NCI-H146 (cell line): ENCODE data around the gene DQX1.
"Not testable (repeated sequence)": the region's sequence is repeated elsewhere in the genome, so short reads cannot be mapped to it uniquely, and the experiment has no call there.

Experiments
- DNase-seq: peaks from one replicate; lab custom pipeline; 2025; lab: John Stamatoyannopoulos, UW

DQX1 gene, protein sequence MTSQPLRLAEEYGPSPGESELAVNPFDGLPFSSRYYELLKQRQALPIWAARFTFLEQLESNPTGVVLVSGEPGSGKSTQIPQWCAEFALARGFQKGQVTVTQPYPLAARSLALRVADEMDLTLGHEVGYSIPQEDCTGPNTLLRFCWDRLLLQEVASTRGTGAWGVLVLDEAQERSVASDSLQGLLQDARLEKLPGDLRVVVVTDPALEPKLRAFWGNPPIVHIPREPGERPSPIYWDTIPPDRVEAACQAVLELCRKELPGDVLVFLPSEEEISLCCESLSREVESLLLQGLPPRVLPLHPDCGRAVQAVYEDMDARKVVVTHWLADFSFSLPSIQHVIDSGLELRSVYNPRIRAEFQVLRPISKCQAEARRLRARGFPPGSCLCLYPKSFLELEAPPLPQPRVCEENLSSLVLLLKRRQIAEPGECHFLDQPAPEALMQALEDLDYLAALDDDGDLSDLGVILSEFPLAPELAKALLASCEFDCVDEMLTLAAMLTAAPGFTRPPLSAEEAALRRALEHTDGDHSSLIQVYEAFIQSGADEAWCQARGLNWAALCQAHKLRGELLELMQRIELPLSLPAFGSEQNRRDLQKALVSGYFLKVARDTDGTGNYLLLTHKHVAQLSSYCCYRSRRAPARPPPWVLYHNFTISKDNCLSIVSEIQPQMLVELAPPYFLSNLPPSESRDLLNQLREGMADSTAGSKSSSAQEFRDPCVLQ

DNA sequence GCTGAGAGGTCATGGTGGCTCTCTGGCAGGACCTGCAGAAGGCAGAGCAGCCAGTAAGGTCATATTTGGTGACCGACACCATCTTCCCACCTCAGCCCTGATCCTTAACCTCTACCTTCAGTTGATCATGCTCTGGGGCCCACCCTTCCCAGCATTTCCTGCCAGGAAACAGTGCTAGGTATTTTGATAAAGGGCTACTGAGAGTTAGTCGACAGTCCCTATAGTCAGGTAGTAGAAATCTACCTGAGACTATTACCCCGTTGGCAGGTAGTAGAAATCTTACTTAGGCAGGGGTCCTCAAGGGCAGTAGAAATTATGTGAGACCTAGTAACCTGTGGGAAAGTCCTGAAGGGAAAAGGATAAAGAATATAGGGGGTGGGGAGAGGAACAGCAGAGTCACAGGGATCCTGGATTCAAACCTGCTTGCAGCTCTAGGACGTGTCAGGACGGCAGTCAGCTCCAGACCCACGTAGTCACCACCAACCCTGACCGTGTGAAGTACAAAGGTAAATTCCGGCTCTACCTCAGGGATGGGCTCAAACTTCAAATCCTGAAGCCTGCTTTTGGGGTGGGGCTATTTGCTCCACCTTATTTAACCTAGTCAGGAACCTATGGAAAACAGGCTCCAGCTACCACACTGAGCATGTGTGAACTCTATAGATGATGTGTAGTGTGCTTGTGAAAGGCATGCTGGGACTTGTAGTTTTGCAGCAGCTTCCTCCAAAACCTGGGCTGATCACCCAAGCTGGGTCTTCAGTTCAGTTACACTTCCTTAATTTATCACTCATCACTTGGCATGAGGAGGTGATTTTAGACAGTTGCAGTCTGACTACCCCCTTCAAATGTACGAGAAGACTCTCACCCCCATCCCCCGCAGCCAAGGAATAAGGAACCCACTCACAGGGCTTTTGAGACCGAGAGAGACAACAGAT is at the start of gene DQX1:
TSS of gene DQX1 (minus strand) at position 515 of the 932 bp plus-strand sequence. CDS start at position 13, 502 bp downstream.
- DNase-seq: no peak

DNA sequence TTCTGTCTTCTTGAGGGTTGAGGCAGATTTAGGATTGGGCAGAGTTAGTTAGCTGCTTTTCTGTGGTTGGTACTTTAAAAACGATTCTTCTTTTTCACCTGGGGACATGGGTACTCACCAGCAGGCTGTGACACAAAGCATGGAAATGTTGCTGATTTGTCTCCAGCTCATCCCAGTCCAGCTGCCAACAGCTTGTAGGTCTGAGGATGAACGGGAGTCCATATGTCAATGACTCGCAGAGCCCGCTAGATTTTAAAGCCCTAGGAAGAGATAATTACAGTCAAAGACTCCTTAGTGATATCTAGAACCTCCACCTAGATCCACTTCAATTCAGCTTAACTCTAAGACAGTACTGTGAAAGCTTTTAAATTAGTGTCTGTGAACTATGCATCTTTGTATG is 49.3 kb upstream of the DQX1 start:
- DNase-seq: no peak

DNA sequence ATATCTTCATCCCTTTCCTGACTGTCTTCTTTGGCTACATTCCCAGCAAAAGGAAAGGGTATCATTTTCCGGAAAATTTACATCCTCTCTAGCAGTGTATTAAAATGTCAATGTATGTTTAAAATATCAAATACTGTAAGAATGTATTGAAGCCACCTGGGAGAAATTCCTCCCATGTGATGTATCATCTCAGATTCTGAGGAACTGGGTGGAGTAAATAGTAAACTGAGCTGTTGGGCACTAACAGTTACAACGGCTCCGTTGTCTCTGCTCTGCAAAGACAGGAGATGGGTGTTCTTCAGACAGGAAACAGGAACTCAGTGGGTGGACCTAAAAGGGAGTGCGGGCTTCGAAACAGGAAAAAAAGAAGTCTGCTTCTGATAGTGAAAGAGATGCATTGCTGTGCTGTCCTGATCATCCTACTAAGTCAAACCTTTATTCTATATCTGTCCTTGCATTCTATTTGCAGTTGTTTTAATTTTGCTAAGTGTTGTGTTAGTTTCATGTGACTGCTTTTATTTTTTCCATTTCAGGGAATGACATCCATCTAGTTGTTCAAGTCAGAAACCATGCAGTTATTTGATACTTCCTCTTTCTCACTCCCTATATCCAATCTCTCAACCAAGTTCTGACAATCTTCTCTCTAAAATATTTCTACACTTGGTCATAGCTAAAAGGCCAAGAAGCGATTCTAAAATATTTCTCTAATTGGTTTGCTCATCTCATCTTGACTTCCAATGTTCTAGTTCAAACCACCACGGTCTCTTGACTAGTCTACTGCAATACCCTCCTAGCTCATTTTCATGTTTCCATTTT is 47.9 kb upstream of the DQX1 start:
- no peak for DNase-seq

DNA sequence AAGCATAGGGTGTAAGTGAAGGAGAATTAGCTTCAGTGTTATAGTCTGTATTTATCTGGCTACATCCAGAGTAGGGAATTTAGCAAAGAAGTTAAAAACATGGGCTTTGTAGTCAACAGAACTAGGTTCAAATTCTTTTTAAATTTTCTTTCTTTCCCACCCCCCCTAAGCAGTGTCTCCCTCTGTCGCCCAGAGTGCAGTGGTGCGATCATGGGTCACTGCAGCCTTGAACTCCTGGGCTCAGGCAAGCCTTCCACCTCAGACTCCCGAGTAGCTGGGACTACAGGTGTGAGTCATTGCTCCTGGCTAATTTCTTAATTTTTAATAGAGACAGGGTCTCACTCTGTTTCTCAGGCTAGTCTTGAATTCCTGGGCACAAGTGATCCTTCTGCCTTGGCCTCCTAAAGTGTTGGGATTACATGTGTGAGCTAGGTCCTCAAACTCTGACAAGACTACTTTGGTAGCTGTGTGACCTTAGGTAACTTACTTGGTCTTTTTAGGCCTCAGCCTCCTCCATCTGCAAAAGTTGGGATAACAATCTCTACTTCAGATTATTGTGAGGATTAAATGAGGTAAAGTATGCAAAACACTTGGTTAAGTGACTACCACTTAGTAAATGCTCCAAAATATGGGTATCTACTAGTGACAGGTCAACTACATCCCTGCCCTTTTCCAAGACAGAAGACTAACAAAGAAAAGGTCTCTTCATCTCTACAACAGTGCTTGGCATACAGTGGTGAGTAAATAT is 46.3 kb upstream of the DQX1 start:
- no peak for DNase-seq

DNA sequence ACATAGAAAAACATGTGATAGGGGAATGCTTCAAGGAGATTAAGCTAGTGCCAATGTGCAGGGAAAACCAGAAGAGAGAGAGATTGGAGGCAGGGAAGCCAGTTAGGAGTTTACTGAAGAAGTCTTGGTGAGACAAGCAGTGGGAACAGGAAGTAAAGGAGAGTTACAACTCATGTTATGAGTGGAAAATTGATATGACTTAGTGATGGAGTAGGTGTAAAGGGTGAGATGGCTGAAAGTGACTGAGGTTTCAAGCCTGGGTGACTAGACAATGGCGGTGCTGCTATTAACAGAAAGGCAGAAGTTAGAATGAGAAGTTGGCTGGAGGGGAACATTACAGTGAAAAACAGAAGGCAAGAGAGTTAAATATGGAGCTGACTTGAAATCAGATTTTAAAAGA is 45.0 kb upstream of the DQX1 start:
- DNase-seq: no peak

DNA sequence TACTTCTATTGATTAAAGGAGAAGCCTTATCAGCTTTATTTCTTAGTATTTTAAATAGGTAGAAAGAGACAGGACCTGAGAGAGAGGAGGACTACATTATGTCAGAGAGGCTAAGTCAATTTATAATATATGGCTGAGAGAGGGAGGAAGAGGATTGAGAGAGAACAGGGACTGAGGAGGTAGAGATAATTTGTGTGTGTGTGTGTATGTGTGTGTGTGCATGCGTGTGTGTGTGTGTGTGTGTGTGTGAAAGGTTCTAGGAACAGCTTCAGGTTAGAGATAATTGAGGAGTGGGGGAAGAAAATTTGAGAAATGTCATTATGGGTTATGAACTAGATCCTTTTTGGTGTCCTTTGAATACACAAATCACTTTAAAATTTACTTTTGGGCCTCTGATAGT is 43.7 kb upstream of the DQX1 start:
- no peak for DNase-seq

DNA sequence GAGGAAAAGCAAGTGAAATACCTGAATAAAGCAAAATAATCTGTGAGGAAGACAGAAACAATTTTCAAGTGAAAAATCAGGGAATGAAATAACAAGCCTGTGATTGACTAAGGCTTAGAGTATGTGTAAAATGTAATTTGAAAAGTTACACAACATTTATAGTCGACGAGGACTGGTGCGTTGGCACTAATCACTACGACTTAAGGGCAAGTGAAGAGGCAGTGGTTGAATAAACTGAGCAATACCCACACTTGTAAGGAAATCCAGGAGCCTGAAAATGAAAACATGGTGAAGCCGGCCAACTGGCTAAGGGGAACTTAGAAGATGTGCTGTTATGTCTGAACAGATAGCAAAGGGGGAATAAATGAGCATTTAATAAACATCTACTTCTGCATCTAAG is 41.9 kb upstream of the DQX1 start:
- DNase-seq: no peak

DNA sequence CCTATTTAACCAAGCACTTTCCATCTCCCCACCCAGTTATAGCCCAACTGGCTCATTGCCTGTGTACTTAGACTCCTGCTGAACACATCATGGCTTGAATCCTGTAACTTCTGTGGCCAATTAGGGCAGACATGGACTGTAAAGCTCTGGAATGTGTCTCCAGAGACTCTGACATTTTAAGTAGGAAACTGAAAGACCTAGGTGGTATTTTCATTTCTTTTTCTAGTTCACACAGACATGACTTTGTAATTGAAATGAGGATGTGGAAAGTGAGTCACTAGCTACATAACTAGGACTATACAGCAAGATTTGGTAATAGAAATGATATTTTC is 40.7 kb upstream of the DQX1 start:
- no peak for DNase-seq

DNA sequence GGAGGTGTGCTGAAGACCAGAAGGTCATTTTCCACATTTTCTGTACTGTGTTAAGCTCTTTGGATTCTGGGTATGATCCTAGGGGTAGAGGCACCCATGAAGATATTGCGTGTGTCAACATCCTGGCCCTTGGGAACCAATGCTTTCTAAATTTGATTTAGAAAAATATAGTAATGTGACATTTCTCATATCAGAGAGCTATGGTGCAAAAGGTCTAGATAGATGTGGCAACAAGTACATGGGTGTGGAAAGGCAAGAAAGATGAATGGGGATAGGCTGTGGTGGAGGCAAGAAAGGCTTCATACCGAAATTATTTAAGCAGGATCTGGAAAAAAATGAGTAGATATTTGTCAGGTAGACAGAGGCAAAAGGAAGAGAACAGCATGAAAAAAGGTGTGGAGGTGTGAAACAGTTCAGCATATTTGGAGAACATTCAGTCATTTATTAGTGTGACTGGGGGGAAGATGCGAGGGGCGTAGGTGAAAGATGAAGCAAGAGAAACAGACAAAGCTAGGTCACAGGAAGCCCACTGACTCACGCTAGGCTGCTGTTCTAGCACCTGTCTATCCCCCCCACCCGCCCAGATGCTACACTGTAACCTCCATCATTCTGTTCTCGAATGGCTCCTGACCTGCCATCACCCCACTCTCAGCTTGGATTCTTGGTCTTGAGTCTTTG is 40.2 kb upstream of the DQX1 start:
- DNase-seq: no peak

DNA sequence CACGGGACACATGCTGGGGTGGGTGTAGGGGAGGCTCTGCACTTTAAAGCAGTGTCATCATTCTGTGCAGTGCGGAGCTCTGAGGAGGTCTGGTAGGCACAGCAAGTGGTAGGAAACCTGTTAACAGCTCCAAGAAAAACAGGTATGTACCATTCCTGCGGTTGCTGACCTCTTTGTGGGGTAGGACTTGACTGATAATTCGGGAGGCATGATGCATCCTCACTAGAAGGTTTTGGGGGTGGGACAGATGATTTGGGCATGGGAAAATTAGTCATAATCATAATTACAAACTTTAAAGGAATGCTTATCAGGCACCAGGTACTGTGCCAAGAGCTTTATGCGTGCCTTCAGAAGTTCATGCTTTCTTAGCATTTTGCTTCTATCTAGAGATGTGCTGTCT is 38.2 kb upstream of the DQX1 start:
- no peak for DNase-seq

DNA sequence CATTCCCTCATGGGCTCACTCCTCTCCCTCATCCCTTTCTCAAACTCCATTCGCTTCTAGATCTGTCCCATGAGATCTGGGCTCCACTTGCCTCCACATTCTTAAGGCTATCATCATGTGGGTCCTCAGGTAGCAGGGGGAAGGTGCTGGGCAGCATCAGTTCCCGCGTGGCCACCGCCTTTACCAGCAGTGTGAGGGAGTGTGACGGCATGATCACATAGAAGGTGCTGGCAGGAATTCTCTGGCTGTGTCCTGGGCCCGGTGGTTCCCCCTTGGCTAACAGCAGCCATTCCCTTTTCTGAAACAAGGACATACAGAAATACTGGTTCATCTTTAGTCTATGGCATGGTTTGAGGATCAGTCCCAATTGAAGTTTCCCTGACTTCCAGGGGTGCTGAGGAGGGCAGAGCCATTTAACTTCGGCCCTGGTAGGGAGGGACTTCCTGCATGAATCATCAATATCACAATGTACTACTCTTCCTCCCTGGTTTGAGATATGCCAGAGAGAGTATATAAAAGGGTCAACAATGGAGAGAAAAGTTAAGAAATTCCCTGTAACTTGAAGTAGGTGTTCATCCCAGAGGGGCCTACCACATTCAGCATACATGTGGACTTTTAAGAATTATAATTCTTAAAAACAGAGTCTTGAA is 36.2 kb upstream of the DQX1 start:
- no peak for DNase-seq

DNA sequence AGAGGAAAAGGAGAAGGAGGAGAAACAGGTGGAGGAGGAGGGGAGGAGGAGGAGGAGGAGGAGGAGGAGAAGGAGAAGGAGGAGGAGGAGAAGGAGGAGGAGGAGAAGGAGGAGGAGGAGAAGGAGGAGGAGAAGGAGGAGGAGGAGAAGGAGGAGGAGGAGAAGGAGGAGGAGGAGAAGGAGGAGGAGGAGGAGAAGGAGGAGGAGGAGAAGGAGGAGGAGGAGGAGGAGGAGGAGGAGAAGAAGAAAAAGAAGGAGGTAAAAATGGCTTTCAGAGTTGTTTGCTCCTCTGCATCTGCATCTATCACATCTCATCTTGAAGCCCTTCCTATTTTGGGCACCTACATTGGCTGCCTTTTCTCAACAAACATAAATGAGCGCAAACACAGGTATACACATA is 35.0 kb upstream of the DQX1 start:
- not testable (repeated sequence) for DNase-seq

DNA sequence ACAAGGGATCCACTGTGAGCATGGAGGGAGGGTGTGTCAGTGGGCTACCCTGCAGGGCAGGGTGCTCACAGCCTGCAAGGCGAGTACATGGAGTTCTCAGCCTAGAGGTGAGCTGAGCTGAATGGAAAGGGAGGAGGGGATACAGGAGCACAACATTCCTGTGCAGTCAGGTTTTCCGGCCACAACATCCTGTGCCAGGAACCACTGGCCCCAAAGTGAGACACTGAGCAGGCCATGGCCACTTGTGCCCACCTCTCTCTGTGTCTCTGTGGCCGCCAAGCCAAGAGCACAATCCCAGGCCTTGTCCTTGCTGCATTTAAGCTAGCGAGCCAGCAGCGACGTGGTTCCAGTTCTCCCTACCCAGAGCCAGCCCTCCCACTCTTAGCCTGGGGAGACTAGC is 34.6 kb upstream of the DQX1 start:
- DNase-seq: no peak

DNA sequence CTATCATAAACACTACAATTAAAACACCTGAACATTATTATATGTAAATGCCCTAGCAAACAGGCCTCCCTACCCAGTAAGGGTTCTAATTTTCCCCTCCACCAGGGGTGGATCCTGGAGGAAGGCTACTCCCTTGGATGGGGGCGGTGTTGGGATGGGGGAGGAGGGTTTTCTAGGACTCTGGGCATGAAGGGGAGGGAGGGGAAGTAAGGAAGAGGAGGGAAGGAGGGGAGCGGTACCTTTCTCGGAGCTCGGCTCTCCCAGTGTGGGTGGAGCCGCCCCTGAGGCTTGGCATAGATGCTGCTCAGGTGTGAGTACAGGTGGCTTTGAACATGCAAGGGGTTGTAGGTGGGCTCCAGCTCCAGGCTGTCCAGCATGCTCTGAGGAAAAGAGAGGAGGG is 33.9 kb upstream of the DQX1 start:
- DNase-seq: peak; percentile 54

DNA sequence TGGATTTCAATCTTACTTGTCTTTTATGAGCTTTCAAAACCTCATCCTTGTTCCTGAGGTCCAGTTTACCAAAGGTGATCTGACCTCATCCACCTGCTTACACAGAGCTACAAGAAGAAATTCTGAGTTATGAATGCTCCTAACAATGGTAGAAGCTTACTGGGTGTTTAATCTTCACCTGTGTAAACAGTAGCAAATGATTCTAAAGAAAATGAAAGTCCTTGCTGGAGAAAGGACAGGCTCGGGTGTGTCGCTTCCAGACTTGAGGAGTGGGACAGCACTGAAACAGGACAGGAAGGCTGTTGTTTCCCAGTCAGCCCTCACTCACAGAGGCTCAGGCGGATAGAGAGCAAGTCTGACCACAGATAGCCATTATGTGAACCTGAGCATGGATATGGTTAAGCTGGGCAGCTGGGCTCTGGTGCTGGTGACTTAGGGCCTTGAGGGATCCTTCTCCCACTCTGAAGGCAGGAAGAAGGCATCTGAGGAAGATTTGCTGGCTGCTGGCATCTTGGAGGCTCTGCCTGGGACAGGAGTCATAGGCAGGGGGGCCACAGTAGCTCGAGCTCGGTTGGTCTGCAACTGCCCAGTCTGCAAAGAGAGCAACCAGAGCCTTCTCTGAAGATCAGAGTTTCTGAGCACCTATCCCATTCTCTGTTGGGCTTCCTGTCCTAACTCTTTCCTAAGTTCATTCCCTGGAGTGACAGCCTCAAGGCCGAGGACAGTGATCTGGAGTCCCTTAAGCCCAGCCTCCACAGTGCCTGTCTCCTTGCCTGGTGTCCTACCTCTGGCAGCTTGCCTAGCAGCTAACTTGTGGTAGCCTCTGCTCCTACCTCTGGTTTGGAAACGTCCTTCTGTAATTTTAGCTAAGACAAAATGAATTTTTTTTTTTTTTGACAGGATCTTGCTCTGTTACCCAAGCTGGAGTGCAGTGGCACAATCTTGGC is 32.5 kb upstream of the DQX1 start:
- peak; percentile 50 for DNase-seq

DNA sequence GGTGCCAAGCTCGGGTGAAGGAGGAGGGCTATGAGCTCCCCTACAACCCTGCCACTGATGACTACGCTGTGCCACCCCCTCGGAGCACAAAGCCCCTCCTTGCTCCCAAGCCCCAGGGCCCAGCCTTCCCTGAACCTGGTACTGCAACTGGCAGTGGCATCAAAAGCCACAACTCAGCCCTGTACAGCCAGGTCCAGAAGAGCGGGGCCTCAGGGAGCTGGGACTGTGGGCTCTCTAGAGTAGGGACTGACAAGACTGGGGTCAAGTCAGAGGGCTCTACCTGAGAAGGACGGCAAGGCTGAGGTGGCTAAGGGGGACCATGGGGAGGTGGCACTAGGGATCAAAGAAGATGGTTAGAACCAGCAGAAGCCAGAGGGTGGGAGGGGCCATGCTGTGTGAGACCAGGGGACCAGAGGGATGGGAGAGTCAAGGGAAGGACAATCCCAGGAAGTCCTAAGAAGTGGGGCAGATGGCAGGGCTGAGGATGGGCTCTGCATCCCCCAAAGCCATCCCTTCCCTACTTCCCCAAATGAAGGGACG is 30.9 kb upstream of the DQX1 start:
- DNase-seq: no peak

DNA sequence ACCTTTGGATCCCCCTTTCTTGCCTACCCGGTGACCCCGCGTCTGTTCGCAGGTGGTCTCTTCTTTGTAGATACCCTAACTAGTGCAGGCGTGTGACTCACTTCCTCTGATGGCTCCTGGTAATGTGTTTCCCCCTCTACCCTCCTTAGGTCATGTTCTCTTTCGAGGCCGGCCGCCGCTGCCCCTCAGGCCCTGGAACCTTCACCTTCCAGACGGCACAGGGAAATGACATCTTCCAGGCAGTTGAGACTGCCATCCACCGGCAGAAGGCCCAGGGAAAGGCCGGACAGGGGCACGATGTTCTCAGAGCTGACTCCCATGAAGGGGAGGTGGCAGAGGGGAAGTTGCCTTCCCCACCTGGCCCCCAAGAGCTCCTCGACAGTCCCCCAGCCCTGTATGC is 30.1 kb upstream of the DQX1 start:
- DNase-seq: no peak

DNA sequence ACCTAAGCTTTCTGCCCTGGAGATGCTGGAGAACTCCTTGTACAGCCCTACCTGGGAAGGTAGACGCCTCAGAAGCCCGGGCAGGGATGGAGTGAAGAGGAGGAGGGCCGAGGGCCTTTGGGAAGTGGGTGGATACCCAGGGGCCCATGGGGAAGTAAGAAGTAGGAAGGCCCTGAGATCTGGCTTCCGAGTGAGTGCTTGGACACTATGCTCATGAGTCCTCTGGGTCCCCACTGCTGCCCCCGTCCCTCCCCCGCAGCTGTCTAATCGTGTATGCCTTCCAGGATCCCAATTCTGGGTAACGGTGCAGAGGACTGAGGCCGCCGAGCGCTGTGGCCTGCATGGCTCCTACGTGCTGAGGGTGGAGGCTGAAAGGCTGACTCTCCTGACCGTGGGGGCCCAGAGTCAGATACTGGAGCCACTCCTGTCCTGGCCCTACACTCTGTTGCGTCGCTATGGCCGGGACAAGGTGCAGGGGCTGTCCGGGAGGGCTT is 29.6 kb upstream of the DQX1 start:
- no peak for DNase-seq
